DMS114 treated with DMSO at 0.1 percent for 48 hours (cell line): ENCODE measurements around the gene ACOT9.
"Not testable (repeated sequence)": the region's sequence is repeated elsewhere in the genome, so short reads cannot be mapped to it uniquely, and the experiment has no call there.

Experiments used
- DNase-seq: peaks from one replicate; lab custom pipeline; 2025; ENCODE audit not compliant: unreplicated experiment; lab: John Stamatoyannopoulos, UW

The ACOT9 gene, protein sequence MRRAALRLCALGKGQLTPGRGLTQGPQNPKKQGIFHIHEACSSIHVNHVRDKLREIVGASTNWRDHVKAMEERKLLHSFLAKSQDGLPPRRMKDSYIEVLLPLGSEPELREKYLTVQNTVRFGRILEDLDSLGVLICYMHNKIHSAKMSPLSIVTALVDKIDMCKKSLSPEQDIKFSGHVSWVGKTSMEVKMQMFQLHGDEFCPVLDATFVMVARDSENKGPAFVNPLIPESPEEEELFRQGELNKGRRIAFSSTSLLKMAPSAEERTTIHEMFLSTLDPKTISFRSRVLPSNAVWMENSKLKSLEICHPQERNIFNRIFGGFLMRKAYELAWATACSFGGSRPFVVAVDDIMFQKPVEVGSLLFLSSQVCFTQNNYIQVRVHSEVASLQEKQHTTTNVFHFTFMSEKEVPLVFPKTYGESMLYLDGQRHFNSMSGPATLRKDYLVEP

DNA sequence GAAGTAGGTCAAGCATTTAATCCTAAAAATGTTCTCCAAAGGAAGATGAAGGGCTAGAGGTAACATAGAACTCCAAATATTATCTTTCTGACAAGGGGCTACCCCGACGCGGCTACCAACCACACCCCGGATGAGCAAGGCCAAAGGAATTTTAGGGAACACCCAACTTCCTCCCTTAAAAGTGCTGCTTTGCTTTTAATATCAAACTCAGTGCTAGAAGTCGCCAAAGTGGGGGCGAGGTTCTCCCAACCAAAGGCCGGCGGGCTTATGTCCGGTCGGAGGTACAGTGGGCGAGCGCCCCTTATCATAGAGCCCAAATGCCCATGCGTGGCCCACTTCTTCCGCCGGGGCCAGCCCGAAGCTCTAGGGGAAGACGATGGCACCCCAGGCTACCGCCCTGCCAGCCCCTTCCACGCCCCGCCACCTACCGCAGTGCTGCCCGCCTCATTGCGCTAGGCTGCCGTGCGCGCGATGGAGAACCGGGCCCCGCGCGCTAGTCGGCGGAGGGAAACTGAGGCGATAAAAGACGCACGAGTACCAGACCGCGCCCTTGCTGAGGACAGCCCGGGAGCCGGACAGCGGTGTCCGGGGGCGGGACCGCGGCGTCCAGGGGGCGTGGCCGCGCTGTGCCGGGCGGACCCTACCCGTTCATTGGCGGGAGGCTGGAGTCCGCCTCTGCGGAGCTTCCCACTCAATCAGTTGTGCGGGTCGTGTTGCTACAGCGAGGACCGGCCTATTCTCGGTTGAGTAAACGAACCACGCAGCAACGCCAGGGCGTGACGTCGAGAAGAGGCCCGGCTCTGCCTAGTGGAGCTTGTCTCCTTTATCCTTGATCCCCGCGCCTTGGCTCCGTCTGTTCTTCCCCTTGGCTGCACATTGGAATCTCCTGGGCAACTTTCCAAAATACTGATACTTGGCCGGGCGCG, at the start of gene ACOT9:
ACOT9 (minus strand) TSS at position 580 of the 926 bp plus-strand sequence; CDS start at position 448, 132 bp downstream.
- peak; percentile 79 for DNase-seq

DNA sequence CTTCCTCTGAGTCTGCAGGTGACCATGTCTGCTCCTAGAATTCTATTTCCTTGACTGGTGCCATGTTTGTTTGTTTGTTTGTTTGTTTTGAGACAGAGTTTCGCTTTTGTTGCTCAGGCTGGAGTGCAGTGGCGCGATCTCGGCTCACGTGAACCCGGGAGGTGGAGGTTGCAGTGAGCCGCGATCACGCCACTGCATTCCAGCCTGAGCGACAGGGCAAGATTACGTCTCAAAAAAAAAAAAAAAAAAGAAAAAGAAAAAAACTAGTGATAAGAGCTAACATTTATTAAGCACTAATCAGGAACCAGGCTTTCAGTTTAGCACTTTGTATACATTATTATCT, 47.0 kb upstream of the ACOT9 start:
- DNase-seq, result no peak

DNA sequence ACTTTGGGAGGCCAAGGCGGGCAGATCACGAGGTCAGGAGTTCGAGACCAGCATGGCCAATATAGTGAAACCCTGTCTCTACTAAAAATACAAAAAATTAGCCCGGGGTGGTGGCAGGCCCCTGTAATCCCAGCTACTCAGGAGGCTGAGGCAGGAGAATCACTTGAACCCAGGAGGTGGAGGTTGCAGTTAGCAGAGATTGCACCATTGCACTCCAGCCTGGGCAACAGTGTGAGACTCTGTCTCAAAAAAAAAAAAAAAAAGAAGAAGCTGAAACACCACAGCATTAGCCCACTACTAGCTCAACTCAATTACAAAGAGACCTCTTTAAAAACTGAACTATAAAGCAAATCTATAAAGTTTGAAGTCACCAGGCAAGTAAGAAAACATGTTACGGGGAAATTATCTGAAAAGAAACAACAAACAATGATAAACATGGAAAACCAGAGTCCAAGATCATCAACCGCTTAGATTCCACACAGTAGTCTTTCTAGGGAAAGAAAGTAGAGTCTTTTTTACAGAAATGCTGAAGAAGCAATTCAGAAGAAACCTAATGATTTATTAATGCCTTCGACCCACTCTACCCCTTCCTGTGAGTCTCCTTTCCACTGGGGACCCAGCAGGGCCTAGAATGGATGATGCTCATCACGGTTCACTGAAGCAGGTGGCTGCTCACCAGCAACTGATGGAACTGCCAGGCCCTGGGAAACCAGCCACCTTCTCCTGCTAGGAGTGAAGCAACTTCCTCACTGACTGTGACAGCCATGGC, 46.5 kb upstream of the ACOT9 start:
- DNase-seq, result no peak

DNA sequence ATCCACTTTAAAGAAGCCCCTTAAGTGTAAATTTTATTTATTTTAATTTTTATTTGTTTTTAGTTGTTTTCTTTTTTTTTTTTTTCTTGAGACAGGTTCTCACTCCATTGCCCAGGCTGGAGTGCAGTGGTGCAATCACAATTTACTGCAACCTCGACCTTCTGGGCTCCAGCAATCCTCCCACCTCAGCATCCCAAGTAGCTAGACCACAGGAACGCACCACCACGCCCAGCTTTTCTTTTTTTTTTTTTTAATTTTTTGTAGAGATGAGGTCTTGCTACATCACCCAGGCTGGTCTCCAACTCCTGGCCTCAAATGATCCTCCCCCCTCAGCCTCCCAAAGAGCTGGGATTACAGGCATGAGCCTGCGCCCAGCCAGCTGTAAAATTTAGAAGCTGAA, 45.9 kb upstream of the ACOT9 start:
- DNase-seq, result no peak

DNA sequence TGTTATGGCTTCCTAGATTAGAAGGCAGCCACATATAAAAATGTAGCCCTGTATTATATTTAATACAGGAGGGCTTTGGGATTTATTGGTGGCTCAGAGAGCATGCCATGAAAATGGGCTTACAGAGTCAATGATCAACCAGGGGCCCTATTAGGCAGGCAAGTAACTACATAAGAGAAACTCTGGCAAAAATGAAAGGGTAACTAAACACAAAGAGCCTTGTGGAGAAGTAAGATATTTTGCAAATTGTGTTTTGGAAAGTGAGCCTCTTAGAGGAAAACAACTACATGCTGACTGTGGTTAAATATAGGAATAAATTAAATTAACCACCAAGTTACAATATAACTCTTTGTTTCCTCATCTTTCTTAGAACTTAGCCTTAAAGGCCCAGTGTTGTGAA, 45.4 kb upstream of the ACOT9 start:
- no peak for DNase-seq

DNA sequence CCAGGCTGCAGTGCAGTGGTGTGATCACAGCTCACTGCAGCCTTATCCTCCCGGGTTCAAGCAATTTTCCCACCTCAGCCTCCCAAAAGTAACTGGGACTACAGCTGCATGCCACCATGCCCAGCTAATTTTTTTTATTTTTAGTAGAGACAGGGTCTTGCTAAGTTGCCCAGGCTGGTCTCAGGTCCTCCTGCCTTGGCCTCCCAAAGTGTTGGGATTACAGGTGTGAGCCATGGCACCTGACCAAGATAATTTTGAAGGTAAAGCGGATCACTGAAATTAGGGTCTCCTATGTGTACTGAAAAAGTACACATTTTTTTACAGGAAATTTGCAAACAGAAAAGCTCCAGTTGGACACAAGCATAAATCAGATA, 44.7 kb upstream of the ACOT9 start:
- no peak for DNase-seq

DNA sequence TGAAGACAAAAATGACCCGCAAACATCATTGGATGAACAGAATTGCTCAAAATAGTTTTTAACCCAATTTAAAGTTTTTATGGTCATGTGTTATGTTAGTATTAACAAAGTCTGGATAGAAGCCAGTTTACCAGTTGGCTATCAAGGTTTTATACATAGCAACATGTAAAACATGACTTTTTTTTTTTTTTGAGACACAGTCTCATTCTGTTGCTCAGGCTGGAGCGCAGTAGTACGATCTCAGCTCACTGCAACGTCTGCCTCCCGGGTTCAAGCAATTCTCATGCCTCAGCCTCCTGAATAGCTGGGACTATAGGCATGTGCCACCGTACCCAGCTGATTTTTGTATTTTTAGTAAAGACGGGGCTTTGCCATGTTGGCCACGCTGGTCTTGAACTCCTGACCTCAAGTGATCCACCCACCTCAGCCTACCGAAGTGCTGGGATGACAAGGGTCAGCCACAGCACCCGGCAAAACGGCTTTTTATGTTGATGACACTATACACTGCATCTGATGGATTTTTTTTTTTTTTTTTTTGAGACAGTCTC, 43.3 kb upstream of the ACOT9 start:
- no peak for DNase-seq

DNA sequence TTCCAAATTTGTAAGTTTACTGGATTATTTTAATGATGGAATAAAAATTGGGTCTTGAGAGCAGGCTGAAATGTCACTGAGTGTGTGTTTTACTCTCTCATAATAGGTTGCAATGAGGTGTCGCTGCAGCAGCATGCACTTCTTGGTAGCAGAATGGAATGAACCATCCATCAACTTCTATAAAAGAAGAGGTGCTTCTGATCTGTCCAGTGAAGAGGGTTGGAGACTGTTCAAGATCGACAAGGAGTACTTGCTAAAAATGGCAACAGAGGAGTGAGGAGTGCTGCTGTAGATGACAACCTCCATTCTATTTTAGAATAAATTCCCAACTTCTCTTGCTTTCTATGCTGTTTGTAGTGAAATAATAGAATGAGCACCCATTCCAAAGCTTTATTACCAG, 42.5 kb upstream of the ACOT9 start:
- DNase-seq, result no peak

DNA sequence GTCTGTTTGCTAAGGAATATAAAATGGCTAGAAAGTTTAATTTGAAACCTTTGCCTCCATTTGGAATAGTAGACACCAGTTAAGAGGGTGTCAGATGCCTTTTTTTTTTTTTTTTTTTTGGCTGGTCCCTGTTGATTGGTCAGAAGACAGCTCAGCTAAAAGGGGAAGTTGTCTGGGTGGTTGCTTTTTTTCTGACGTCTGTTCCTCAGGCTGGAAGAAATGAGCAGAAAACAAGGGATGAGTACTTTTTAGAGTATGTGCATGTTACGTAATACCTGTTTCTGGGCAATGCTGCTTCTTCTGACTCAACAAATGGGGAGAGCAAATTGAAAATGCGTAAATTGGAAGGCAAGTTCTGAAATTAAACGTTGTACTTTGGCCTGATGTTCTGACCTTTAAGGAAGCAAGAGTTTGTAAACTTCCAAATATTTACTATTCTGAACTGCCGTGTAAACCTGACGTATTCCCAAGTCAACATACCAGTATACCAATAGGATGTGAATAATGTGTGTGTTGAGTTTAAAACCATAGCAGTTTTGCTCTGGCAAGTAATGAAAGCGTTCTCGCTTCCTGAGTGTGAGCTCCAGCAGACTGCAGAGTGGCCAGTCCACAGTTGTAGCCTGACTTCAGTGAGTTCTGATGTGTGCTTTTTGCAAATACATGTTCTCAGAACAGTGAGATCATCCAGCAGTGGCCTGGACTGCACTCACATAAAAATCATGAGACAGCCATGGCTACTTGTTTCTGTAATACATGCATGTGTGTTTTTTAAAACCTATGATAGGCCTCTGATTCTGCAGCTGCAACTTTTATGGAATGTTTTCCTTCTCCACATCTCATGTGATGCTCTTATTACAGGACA, 41.6 kb upstream of the ACOT9 start:
- no peak for DNase-seq

DNA sequence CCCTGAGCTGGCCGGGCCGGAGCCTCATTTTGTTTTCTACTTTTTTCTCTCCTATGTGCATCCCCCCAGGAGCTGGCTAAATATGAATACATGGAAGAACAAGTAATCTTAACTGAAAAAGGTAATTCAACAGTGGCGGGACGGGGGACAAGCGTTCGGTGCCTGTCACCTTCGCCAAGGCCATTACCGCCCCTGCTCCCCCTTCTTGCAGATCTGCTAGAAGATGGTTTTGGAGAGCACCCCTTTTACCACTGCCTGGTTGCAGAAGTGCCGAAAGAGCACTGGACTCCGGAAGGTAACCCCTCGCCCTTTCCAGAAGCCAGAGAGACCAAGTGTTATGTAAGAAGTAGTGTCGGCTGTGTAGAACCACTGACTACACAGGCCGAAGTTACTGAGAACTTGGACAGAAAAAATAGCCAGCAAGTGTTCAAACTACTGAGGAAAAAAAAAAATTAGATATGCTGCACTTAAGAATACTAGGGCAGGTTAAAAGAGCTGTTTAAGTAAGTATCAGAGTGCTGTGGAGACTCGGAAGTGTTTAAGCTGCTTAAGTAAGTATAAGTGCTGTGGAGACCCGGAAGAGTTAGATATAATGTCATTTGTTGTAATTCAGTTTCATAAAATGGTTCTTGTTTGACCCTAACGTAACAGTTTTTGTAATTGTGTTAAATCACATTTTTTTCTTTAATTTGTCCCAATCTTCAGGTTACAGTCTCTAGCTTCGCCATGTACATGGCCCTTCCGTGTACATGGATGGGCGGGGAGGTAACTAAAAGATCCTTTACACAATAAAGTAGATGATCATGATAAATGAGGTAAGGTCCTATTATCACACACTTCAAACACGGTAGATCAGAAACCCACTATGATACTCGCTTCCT, 40.8 kb upstream of the ACOT9 start:
- no peak for DNase-seq

DNA sequence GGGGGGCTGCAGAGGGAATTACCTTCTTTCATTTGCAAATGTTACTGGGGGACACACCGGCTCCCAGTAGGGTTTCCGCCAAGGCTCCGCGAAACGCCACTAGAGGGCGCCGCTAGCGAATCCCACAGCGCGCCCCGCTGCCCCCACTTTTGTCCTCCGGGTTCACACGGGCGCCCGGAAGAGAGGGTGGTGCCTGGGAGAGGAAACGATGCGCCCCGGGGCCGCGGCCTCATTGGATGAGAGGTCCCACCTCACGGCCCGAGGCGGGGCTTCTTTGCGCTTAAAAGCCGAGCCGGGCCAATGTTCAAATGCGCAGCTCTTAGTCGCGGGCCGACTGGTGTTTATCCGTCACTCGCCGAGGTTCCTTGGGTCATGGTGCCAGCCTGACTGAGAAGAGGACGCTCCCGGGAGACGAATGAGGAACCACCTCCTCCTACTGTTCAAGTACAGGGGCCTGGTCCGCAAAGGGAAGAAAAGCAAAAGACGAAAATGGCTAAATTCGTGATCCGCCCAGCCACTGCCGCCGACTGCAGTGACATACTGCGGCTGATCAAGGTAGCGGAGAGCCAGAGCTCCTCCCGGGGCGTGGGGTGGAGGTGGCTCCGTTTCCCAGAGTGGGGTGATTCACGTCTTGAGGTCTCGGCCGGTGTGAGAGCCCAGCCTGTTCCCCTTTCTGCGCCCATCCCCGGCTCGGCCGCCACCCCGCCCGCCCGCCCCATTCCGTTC, 40.0 kb upstream of the ACOT9 start, which contains the start of gene SAT1:
SAT1 (plus strand) TSS at position 311 of the 726 bp plus-strand sequence; CDS start at position 490, 179 bp downstream.
- DNase-seq, result peak; percentile 90

DNA sequence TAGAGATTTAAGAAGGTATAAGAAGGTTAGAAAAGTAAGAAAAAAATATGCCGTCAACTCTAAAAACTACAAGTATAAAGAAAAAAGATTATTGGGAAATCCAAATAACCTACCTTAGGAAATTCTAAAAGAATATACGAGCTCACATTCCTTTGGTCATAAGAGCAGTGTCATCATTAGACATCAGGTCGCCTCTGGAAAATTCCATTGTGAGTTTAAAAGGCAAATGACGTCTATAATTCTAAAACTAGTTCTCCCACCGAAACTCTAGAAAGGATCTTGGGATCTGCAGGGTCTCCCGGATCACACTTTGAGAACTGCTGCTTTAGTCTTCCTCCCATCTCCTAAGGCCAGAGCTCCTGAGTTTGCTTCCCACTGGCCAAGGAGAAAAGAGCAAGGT, 39.4 kb upstream of the ACOT9 start:
- DNase-seq, result peak; percentile 44

DNA sequence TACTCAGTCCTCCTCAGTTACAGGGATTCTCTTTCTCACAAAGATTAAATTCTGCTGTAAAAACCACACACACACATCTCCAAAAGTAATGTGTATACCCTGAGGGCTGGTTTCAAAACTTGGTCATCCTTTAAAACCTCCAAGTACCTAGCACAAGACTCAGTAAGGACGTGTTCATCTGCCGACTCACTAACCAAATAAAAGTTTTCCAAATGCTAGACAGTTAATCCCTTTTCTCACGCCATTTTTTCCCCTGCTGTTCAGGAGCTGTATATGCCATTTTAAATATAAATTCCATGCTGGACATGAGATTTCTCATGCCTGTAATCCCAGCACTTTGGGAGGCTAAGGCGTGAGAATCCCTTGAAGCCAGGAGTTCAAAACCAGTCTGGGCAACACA, 35.9 kb upstream of the ACOT9 start:
- no peak for DNase-seq

DNA sequence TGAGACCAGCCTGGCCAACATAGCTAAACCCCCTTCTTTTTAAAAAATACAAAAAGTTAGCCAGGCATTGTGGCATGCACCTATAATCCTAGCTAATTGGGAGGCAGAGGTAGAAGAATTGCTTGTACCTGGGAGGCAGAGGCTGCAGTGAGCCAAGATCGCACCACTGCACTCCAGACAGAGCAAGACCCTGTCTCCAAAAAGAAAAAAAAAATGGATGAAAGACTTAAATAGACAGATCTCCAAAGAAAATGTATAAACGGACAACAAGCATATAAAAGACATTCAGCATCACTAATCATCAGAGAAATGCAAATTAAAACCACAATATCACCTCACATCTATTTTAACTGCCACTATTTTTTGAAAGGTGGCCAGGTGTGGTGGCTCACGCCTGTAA, 33.3 kb upstream of the ACOT9 start:
- DNase-seq, result no peak

DNA sequence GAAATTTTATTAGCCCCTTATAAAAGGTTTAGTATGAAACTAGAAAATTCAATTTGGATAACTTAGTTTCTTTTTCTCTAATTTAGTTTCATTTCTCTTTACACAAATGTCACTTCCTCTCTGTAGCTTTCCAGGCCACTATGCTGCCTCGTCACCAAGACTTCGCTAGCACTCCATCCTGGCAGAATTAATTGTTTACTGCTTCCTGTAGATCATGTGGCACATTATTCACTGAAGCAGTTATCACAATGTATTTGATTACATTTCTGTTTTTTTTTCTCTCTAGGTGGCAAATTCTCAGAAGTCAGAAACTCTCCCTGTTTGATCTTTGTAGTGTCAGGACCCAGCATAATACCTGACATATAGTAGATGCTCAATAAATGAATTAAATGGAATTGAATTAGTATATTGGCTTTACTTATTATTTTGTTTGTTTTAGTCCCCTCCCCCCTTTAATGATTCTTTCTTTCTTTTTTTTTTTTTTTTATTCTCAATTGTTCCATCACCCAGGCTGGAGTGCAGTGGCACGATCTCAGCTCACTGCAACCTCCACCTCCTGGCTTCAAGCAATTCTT, 30.6 kb upstream of the ACOT9 start:
- DNase-seq, result no peak

DNA sequence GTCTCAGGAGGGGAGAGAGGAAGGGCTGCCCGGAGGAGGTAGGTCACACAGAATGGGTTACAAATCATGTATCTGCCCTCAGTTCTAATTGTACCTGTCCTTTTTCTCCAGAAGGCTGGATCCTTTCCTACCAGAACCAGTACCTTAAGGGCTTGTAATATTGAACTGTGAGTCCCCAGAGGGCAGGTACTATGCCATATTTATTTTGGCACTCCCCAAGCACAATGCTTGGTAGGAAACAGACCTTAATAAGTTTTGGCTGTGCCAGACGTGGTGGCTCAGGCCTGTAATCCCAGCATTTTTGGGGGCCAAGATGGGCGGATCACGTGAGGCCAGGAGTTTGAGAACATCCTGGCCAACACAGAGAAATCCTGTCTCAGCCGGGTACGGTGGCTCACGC, 28.0 kb upstream of the ACOT9 start:
- DNase-seq, result not testable (repeated sequence)

DNA sequence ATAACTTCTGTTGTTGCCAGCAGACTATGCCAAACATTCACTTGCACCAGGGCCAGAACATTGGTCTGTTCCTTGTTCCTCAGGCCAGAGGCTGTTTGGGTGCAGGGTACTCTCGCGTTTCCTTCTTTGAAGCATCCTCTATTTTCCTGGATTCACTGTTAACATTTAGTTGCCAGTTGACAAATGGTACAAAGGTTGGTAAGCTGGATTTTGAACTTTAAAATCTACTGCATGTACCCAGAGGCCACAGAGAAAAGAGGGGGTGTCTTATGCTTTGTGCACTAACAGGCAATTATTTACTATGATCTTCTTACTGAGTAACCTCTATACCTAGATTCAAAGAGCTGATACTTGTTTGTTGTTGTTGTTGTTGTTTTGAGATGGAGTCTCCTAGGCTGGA, 27.1 kb upstream of the ACOT9 start:
- DNase-seq, result no peak
